IPS-18c (cell line): ENCODE measurements around the gene ERCC3.
"Not testable (repeated sequence)": the region's sequence is repeated elsewhere in the genome, so short reads cannot be mapped to it uniquely, and the experiment has no call there.

Experiments used
- H3K4me3 ChIP-seq: 2 replicates; pipeline ENCODE4 v1.7.0; 2013; ENCODE audit warnings: low read depth, mild to moderate bottlenecking, low read length, moderate library complexity; ENCODE audit not compliant: insufficient read depth
- H3K9me3 ChIP-seq: one replicate; pipeline ENCODE4 v1.6.1; 2013; ENCODE audit warnings: mild to moderate bottlenecking, low read length, moderate library complexity; ENCODE audit not compliant: control insufficient read depth, insufficient read depth

Gene ERCC3

GRCh38 chr2:127293386-127293747 lies 577 bp downstream of the ERCC3 start:
- Histone ChIP-seq H3K9me3 (no peaks in the 10 kb centered on the region), H3K4me3 (peak overlapping the region; percentile 96)

GRCh38 chr2:127288274-127288673 lies 5.7 kb downstream of the ERCC3 start:
- H3K4me3 ChIP-seq = no peak overlapping the region
- H3K9me3 ChIP-seq = peaks cover 3% of the 10 kb centered on the region

GRCh38 chr2:127283275-127283674 lies 10.7 kb downstream of the ERCC3 start:
- Histone ChIP-seq H3K4me3 (no peak overlapping the region), H3K9me3 (peaks cover 3% of the 10 kb centered on the region)

GRCh38 chr2:127280693-127281092 lies 13.3 kb downstream of the ERCC3 start:
- Histone ChIP-seq H3K9me3 (peaks cover 3% of the 10 kb centered on the region), H3K4me3 (no peak overlapping the region)

GRCh38 chr2:127279781-127280180 lies 14.2 kb downstream of the ERCC3 start:
- H3K4me3 ChIP-seq = no peak overlapping the region
- peaks cover 3% of the 10 kb centered on the region for H3K9me3 ChIP-seq

- peaks cover 3% of the 10 kb centered on the region for H3K9me3 ChIP-seq
- H3K4me3 ChIP-seq = no peak overlapping the region
Measured at GRCh38 chr2:127278959-127279358, 15.0 kb downstream of the ERCC3 start.

GRCh38 chr2:127277028-127277427 lies 16.9 kb downstream of the ERCC3 start:
- no peak overlapping the region for H3K4me3 ChIP-seq

GRCh38 chr2:127275789-127276188 lies 18.2 kb downstream of the ERCC3 start:
- Histone ChIP-seq H3K9me3 (no peaks in the 10 kb centered on the region), H3K4me3 (no peak overlapping the region)

More at GRCh38 chr2:127277028-127277427, 16.9 kb downstream of the ERCC3 start:
- no peaks in the 10 kb centered on the region for H3K9me3 ChIP-seq

GRCh38 chr2:127275356-127275755 lies 18.6 kb downstream of the ERCC3 start:
- Histone ChIP-seq H3K9me3 (no peaks in the 10 kb centered on the region), H3K4me3 (no peak overlapping the region)

- H3K9me3 ChIP-seq = no peaks in the 10 kb centered on the region
- no peak overlapping the region for H3K4me3 ChIP-seq
Measured at GRCh38 chr2:127270663-127271062, 23.3 kb downstream of the ERCC3 start.

GRCh38 chr2:127261804-127262406 lies 32.0 kb downstream of the ERCC3 start:
- H3K4me3 ChIP-seq = no peak overlapping the region
- no peaks in the 10 kb centered on the region for H3K9me3 ChIP-seq

GRCh38 chr2:127259355-127259754 lies 34.6 kb downstream of the ERCC3 start:
- Histone ChIP-seq H3K9me3 (no peaks in the 10 kb centered on the region), H3K4me3 (no peak overlapping the region)

GRCh38 chr2:127256866-127257265 lies 37.1 kb downstream of the ERCC3 start:
- Histone ChIP-seq H3K4me3 (no peak overlapping the region), H3K9me3 (no peaks in the 10 kb centered on the region)

- no peaks in the 10 kb centered on the region for H3K9me3 ChIP-seq
Measured at GRCh38 chr2:127256381-127256780, 37.6 kb downstream of the ERCC3 start.

GRCh38 chr2:127255721-127256120 lies 38.2 kb downstream of the ERCC3 start:
- Histone ChIP-seq H3K9me3 (no peaks in the 10 kb centered on the region), H3K4me3 (no peak overlapping the region)

More at GRCh38 chr2:127256381-127256780, 37.6 kb downstream of the ERCC3 start:
- no peak overlapping the region for H3K4me3 ChIP-seq

- H3K9me3 ChIP-seq = no peaks in the 10 kb centered on the region
- H3K4me3 ChIP-seq = no peak overlapping the region
Measured at GRCh38 chr2:127255146-127255545, 38.8 kb downstream of the ERCC3 start.

GRCh38 chr2:127254386-127254981 lies 39.5 kb downstream of the ERCC3 start:
- H3K4me3 ChIP-seq = no peak overlapping the region
- H3K9me3 ChIP-seq = no peaks in the 10 kb centered on the region

GRCh38 chr2:127241184-127241583 lies 52.8 kb downstream of the ERCC3 start:
- H3K9me3 ChIP-seq, H3K4me3 ChIP-seq: not testable (repeated sequence)

- H3K9me3 ChIP-seq = peaks cover 2% of the 10 kb centered on the region
- H3K4me3 ChIP-seq = no peak overlapping the region
Measured at GRCh38 chr2:127239395-127239794, 54.5 kb downstream of the ERCC3 start.
